ENCODE data around the gene PTTG1IP.

The PTTG1IP gene

DNA sequence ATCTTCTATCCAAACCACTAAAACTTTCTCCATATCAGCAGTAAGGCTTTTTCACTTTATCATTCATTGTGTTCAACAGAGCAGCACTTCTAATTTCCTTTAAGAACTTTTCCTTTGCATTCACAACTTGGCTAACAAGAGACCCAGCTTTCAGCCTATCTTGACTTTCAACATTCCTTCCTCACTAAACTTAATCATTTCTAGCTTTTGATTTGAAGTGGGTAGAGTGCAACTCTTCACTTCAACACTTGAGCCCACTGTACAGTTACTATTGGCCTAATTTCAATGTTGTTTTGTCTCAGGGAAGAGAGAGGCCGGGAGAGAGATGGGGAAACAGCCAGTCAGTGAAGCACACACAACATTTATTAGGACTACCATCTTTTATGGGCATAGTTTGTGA lies 73.8 kb downstream of the PTTG1IP start:
- H3K4me3 ChIP-seq (replicated peaks; ENCODE audit: low read depth, low read length), result peak overlapping the region; percentile 93

More for the DNA sequence above, 73.8 kb downstream of the PTTG1IP start:
- TF ChIP-seq, protein P1, sequence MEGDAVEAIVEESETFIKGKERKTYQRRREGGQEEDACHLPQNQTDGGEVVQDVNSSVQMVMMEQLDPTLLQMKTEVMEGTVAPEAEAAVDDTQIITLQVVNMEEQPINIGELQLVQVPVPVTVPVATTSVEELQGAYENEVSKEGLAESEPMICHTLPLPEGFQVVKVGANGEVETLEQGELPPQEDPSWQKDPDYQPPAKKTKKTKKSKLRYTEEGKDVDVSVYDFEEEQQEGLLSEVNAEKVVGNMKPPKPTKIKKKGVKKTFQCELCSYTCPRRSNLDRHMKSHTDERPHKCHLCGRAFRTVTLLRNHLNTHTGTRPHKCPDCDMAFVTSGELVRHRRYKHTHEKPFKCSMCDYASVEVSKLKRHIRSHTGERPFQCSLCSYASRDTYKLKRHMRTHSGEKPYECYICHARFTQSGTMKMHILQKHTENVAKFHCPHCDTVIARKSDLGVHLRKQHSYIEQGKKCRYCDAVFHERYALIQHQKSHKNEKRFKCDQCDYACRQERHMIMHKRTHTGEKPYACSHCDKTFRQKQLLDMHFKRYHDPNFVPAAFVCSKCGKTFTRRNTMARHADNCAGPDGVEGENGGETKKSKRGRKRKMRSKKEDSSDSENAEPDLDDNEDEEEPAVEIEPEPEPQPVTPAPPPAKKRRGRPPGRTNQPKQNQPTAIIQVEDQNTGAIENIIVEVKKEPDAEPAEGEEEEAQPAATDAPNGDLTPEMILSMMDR (IDR thresholded peaks at IDR 0.05; ENCODE audit: low read depth, low read length, missing control alignments), result no peak
- no peak for DNase-seq (ENCODE audit: extremely low read depth, low read depth)
